GM19467 (cell line): Measurements from ENCODE around the gene JMY.

Experiments
- ATAC-seq: cut with Tn5 transposase; IDR thresholded peaks from one replicate; pipeline ENCODE4 v1.9.1; 2021; ENCODE audit warnings: mild to moderate bottlenecking, moderate library complexity; ENCODE audit not compliant: unreplicated experiment

The JMY gene

GRCh38 chr5:79285285-79285684, 49.4 kb downstream of the JMY start:
- ATAC-seq = no peak

- ATAC-seq = no peak
Observed at GRCh38 chr5:79285833-79286232, 49.9 kb downstream of the JMY start.

- no peak for ATAC-seq
Observed at GRCh38 chr5:79287380-79287779, 51.4 kb downstream of the JMY start.

GRCh38 chr5:79287907-79288306, 52.0 kb downstream of the JMY start:
- ATAC-seq = no peak

GRCh38 chr5:79295029-79295428, 59.1 kb downstream of the JMY start:
- ATAC-seq = no peak

- ATAC-seq = no peak
Observed at GRCh38 chr5:79297661-79298060, 61.7 kb downstream of the JMY start.

GRCh38 chr5:79301046-79301712, 65.2 kb downstream of the JMY start:
- ATAC-seq = no peak

- no peak for ATAC-seq
Observed at GRCh38 chr5:79302454-79302853, 66.5 kb downstream of the JMY start.

GRCh38 chr5:79305706-79306105, 69.8 kb downstream of the JMY start:
- no peak for ATAC-seq

GRCh38 chr5:79318935-79319614, 83.1 kb downstream of the JMY start:
- ATAC-seq = no peak

- ATAC-seq = no peak
Observed at GRCh38 chr5:79329453-79329852, 93.5 kb downstream of the JMY start.

GRCh38 chr5:79330071-79330470, 94.1 kb downstream of the JMY start:
- ATAC-seq = no peak

- ATAC-seq = no peak
Observed at GRCh38 chr5:79333852-79334557, 98.1 kb downstream of the JMY start.

GRCh38 chr5:79346420-79346824, 110.5 kb downstream of the JMY start:
- ATAC-seq = no peak

- ATAC-seq = no peak
Observed at GRCh38 chr5:79349047-79349446, 113.1 kb downstream of the JMY start.

GRCh38 chr5:79349881-79350280, 114.0 kb downstream of the JMY start:
- no peak for ATAC-seq

GRCh38 chr5:79357398-79357797, 121.5 kb downstream of the JMY start:
- no peak for ATAC-seq
